GM12865 (cell line): ENCODE results near the gene BBOF1.

Experiments used
- DNase-seq: peaks from one replicate; pipeline ENCODE4 v3.0.0; 2010; ENCODE audit warnings: low read depth
- H3K4me3 ChIP-seq: 2 replicates; pipeline ENCODE4 v1.5.1; 2011; ENCODE audit warnings: mild to moderate bottlenecking, low read depth, low read length, control low read depth
- CTCF ChIP-seq: IDR thresholded peaks from 2 replicates; pipeline ENCODE4 v1.5.1; 2011; ENCODE audit warnings: low read length, control low read depth, low read depth, inconsistent platforms; ENCODE audit not compliant: insufficient read depth; ENCODE audit errors: missing control alignments

The BBOF1 gene

GRCh38 chr14:74062809-74063150, 43.6 kb downstream of the BBOF1 start:
- DNase-seq = no peak
- TF ChIP-seq CTCF = no peak
- H3K4me3 ChIP-seq = no peak overlapping the region

- H3K4me3 ChIP-seq = no peak overlapping the region
- DNase-seq = no peak
- no peak for TF ChIP-seq CTCF
Observed at GRCh38 chr14:74064426-74064825, 45.3 kb downstream of the BBOF1 start.

GRCh38 chr14:74064883-74065282, 45.7 kb downstream of the BBOF1 start:
- TF ChIP-seq CTCF = no peak
- no peak overlapping the region for H3K4me3 ChIP-seq
- DNase-seq = no peak

- no peak overlapping the region for H3K4me3 ChIP-seq
- TF ChIP-seq CTCF = no peak
Observed at GRCh38 chr14:74065746-74066575, 46.8 kb downstream of the BBOF1 start.

GRCh38 chr14:74077401-74077800, 58.3 kb downstream of the BBOF1 start:
- no peak for DNase-seq
- TF ChIP-seq CTCF = no peak
- no peak overlapping the region for H3K4me3 ChIP-seq

More at GRCh38 chr14:74065746-74066575, 46.8 kb downstream of the BBOF1 start:
- DNase-seq = no peak

GRCh38 chr14:74080820-74081460, 61.8 kb downstream of the BBOF1 start:
- H3K4me3 ChIP-seq = no peak overlapping the region
- TF ChIP-seq CTCF = no peak
- DNase-seq = no peak

GRCh38 chr14:74081491-74081890, 62.3 kb downstream of the BBOF1 start:
- H3K4me3 ChIP-seq = no peak overlapping the region
- DNase-seq = no peak
- no peak for TF ChIP-seq CTCF
